ENCODE measurements around the gene NPLOC4.
"Not testable (repeated sequence)": the region's sequence is repeated elsewhere in the genome, so short reads cannot be mapped to it uniquely, and the experiment has no call there.

NPLOC4 gene

DNA sequence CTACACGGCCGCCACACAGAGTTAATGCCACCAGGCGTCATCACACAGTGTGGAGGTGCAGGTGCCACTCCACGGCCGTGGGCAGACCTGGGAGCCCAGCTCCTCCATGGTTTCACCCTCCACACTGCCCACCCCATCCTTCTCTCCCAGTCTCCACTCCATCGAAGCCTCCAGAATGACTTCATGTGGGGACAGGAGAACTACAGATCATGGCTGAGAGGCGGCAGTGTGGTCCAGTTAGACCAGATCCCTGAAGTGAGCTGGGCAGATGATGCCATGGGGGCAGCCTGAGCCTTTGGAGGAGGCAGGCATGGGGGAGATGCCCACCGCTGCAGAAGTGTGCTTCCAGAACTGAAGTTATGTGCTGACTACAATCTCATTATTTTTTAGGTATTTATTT lies 46.8 kb downstream of the NPLOC4 start:
- DNase-seq (ENCODE audit: low spot score), result no peak
- in situ Hi-C loops (cut with MboI; ENCODE audit: low sequenced_read_pairs, unreplicated experiment), result no loop called here
- TF ChIP-seq, protein P1, sequence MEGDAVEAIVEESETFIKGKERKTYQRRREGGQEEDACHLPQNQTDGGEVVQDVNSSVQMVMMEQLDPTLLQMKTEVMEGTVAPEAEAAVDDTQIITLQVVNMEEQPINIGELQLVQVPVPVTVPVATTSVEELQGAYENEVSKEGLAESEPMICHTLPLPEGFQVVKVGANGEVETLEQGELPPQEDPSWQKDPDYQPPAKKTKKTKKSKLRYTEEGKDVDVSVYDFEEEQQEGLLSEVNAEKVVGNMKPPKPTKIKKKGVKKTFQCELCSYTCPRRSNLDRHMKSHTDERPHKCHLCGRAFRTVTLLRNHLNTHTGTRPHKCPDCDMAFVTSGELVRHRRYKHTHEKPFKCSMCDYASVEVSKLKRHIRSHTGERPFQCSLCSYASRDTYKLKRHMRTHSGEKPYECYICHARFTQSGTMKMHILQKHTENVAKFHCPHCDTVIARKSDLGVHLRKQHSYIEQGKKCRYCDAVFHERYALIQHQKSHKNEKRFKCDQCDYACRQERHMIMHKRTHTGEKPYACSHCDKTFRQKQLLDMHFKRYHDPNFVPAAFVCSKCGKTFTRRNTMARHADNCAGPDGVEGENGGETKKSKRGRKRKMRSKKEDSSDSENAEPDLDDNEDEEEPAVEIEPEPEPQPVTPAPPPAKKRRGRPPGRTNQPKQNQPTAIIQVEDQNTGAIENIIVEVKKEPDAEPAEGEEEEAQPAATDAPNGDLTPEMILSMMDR (IDR thresholded peaks at IDR 0.05; ENCODE audit: borderline replicate concordance, control extremely low read depth, extremely low read depth, insufficient read depth, missing control alignments), result no peak

- no peak for DNase-seq (ENCODE audit: low spot score)
- TF ChIP-seq, protein P1 (IDR thresholded peaks at IDR 0.05; ENCODE audit: borderline replicate concordance, control extremely low read depth, extremely low read depth, insufficient read depth, missing control alignments), result no peak
- in situ Hi-C loops (cut with MboI; ENCODE audit: low sequenced_read_pairs, unreplicated experiment), result no loop called here
Measured at GRCh38 chr17:81589612-81590011, 47.3 kb downstream of the NPLOC4 start.

GRCh38 chr17:81586096-81586495 lies 50.8 kb downstream of the NPLOC4 start:
- in situ Hi-C loops (cut with MboI; ENCODE audit: low sequenced_read_pairs, unreplicated experiment), result no loop called here
- TF ChIP-seq, protein P1 (IDR thresholded peaks at IDR 0.05; ENCODE audit: borderline replicate concordance, control extremely low read depth, extremely low read depth, insufficient read depth, missing control alignments), result no peak
- no peak for DNase-seq (ENCODE audit: low spot score)

- in situ Hi-C loops (cut with MboI; ENCODE audit: low sequenced_read_pairs, unreplicated experiment); DNase-seq (ENCODE audit: low spot score): not testable (repeated sequence)
Measured at GRCh38 chr17:81584771-81585170, 52.1 kb downstream of the NPLOC4 start.

DNA sequence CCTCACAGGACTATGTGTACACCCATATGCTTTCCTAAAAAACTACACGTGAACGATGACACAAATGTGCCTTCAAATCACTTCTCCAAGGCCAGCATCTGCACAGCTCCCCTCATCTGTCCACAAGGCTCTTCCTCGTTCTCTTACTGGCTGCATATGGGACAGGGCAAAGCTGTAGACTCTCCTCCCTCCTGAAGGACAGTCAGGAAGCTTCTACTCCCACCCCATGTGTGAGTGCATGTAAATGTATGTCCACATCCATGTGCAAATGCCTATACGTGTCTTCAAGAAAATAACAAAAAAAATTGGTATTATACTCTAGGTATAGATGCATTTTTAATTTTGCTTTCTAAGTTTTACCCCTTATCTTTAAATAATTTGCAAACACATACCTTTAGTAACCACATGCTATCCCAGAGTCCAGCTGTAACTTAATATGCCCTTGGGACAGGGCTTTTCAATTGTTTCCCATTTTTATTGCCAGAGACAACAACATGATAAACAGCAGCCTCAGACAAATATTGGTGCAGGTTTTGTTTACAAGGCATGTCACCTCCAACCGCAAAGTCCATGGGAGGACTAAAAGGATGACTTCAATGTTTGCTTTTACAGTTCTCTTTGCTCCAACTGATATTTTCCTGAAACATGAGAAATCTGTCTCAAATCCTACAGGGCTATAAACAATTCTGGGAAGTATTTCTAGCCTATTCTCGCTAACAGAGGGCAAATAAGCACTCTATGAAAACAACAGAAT lies 53.1 kb downstream of the NPLOC4 start:
- TF ChIP-seq, protein P1 (IDR thresholded peaks at IDR 0.05; ENCODE audit: borderline replicate concordance, control extremely low read depth, extremely low read depth, insufficient read depth, missing control alignments), result no peak
- no peak for DNase-seq (ENCODE audit: low spot score)
- in situ Hi-C loops (cut with MboI; ENCODE audit: low sequenced_read_pairs, unreplicated experiment), result no loop called here

GRCh38 chr17:81582749-81583148 lies 54.2 kb downstream of the NPLOC4 start:
- TF ChIP-seq, protein P1 (IDR thresholded peaks at IDR 0.05; ENCODE audit: borderline replicate concordance, control extremely low read depth, extremely low read depth, insufficient read depth, missing control alignments), result no peak
- in situ Hi-C loops (cut with MboI; ENCODE audit: low sequenced_read_pairs, unreplicated experiment), result no loop called here
- no peak for DNase-seq (ENCODE audit: low spot score)

DNA sequence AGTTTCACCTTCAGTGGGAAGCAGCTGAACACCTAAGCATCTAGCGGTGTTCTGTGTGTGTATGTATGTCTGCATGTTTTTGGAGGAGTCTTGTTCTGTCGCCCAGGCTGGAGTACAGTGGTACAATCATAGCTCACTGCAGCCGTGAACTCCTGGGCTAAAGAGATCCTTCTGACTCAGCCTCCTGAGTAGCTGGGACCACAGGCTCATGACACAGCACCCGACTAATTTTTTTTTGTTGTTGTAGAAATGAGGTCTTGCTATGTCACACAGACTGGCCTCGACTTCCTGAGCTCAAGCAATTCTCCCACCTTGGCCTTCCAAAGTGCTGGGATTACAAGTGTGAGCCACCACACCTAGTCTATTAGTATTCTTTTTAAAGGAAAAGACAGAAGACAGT lies 54.6 kb downstream of the NPLOC4 start:
- no peak for DNase-seq (ENCODE audit: low spot score)
- TF ChIP-seq, protein P1 (IDR thresholded peaks at IDR 0.05; ENCODE audit: borderline replicate concordance, control extremely low read depth, extremely low read depth, insufficient read depth, missing control alignments), result no peak
- in situ Hi-C loops (cut with MboI; ENCODE audit: low sequenced_read_pairs, unreplicated experiment), result no loop called here
